Kidney (tissue), 14 donors: ENCODE measurements around the gene HLA-DMB. TPM values are rescaled to one million over a fixed set of nuclear protein-coding genes. Genes with fewer than 3 reads are reported as not detected.

Source experiments
- DNase-seq, 5 donors: peaks; one replicate each; pipeline ENCODE4 v3.0.0-alpha.2; 2013 to 2020
- FAIRE-seq: peaks from 2 replicates; lab custom pipeline; 2012; peaks lifted over from hg19 to GRCh38; lab: Jason Lieb, UNC
- H3K27ac ChIP-seq, 2 donors: one replicate each; pipeline ENCODE4 v1.7.0; 2013; ENCODE audit warnings: low read depth in 2 of 2, low read length in 2 of 2, inconsistent platforms in 1 of 2
- H3K27me3 ChIP-seq: one replicate; pipeline ENCODE4 v1.7.1; 2013; ENCODE audit warnings: low read length, inconsistent platforms; ENCODE audit not compliant: control insufficient read depth, insufficient read depth
- H3K36me3 ChIP-seq, 3 donors: one replicate each; pipeline versions ENCODE4 v1.7.0 to v1.7.1; 2013; ENCODE audit warnings: low read length in 3 of 3, control low read depth in 1 of 3, inconsistent platforms in 1 of 3; ENCODE audit not compliant: insufficient read depth in 3 of 3, control insufficient read depth in 2 of 3
- H3K4me1 ChIP-seq, 3 donors: one replicate each; pipeline versions ENCODE4 v1.7.0 to v1.7.1; 2013; ENCODE audit warnings: low read length in 3 of 3, inconsistent platforms in 1 of 3, low read depth in 1 of 3; ENCODE audit not compliant: control insufficient read depth in 2 of 3, insufficient read depth in 2 of 3
- H3K4me3 ChIP-seq, 3 donors: one replicate each; pipeline versions ENCODE4 v1.7.0 to v1.8.1; 2013; ENCODE audit warnings: low read length in 3 of 3, control low read depth in 1 of 3, inconsistent platforms in 1 of 3
- H3K9ac ChIP-seq, 3 donors: one replicate each; pipeline versions ENCODE4 v1.7.0 to v1.7.1; 2013; ENCODE audit warnings: low read length in 3 of 3, control low read depth in 1 of 3, inconsistent platforms in 1 of 3
- H3K9me3 ChIP-seq, 3 donors: one replicate each; pipeline versions ENCODE4 v1.7.0 to v1.7.1; 2013; ENCODE audit warnings: low read length in 3 of 3, control low read depth in 1 of 3, inconsistent platforms in 1 of 3; ENCODE audit not compliant: control insufficient read depth in 2 of 3, insufficient read depth in 1 of 3
- CTCF ChIP-seq: IDR thresholded peaks from 3 replicates; pipeline ENCODE4 v1.5.1; 2012; ENCODE audit warnings: mild to moderate bottlenecking, moderate library complexity, borderline replicate concordance; ENCODE audit not compliant: insufficient read depth; ENCODE audit errors: extremely low read depth
- intact Hi-C: fragments of 100-400 bp; cut with DNase I; formaldehyde crosslinking; loops from one replicate; pipeline ENCODE4 v1.11.1; 2022
- polyA plus RNA-seq: library from polyadenylated mRNA; stranded (reverse); fragments of 350-450 nt; fragmentation: Illumina TruSeq; extraction: RNeasy Lipid Tissue Mini Kit (QIAGEN cat#74804); gene quantifications from one replicate; pipeline ENCODE4 v1.2.3, GENCODE V29; 2014; ENCODE audit warnings: low read depth, low replicate concordance; ENCODE audit not compliant: insufficient read depth
- total RNA-seq: library from RNA; stranded (reverse); fragmentation: NEBNext Ultra II Directional; extraction: Animal tissue kit (Norgen Biotek cat#: 25700); gene quantifications from one replicate; pipeline ENCODE4 v1.2.1, GENCODE V29; 2021
- donor health status: control.
- donor health status: control.
- donor health status: control.
- donor health status: control.
- donor health status: control.
- donor health status: DM: yes; HTN: yes; CAD: no.
- donor health status: Normal renal cell carcinoma (clear cell type).

The HLA-DMB gene
- total and polyA plus RNA-seq, 2 donors from 2014 or later: 45.5 to 78.0 TPM

- Histone ChIP-seq H3K27me3 (no peaks in the 10 kb centered on the region), H3K27ac (no peak overlapping the region), H3K9ac (no peak overlapping the region), H3K9me3 (no peaks in the 10 kb centered on the region), H3K4me3 (no peak overlapping the region), H3K36me3 (peaks cover 48 to 76% (median 60%) of the 10 kb centered on the region in 3 donors), H3K4me1 (peaks cover 0 to 21% (median 15%) of the 10 kb centered on the region in 3 donors)
- DNase-seq (no peak), FAIRE-seq (no peak)
- intact Hi-C loops: loop anchor here (10.0 kb wide), 1 partner anchor 83 kb away; no protein-coding TSS in a partner anchor
- TF ChIP-seq CTCF: no peak
Observed at GRCh38 chr6:32977953-32978324, 37.1 kb upstream of the HLA-DMB start.

GRCh38 chr6:32977272-32977952 lies 36.6 kb upstream of the HLA-DMB start:
- FAIRE-seq (no peak), DNase-seq (no peak)
- H3K36me3 ChIP-seq: peaks cover 49 to 81% (median 60%) of the 10 kb centered on the region in 3 donors
- H3K27ac ChIP-seq: no peak overlapping the region
- intact Hi-C loops: loop anchor here (10.0 kb wide), 1 partner anchor 83 kb away; no protein-coding TSS in a partner anchor
- H3K9ac ChIP-seq: no peak overlapping the region
- H3K4me3 ChIP-seq: no peak overlapping the region
- peaks cover 0 to 21% (median 15%) of the 10 kb centered on the region in 3 donors for H3K4me1 ChIP-seq
- no peaks in the 10 kb centered on the region for H3K27me3 ChIP-seq
- TF ChIP-seq CTCF: no peak
- no peaks in the 10 kb centered on the region for H3K9me3 ChIP-seq

GRCh38 chr6:32976334-32977069 lies 35.7 kb upstream of the HLA-DMB start:
- intact Hi-C loops: loop anchor here (10.0 kb wide), 1 partner anchor 82 kb away; no protein-coding TSS in a partner anchor
- peaks cover 0 to 21% (median 15%) of the 10 kb centered on the region in 3 donors for H3K4me1 ChIP-seq
- H3K27ac ChIP-seq: no peak overlapping the region

More at GRCh38 chr6:32976334-32977069, 35.7 kb upstream of the HLA-DMB start:
- H3K36me3 ChIP-seq: peaks cover 45 to 83% (median 60%) of the 10 kb centered on the region in 3 donors
- FAIRE-seq (no peak), DNase-seq (no peak)
- H3K9ac ChIP-seq: no peak overlapping the region
- no peak for TF ChIP-seq CTCF
- no peaks in the 10 kb centered on the region for H3K9me3 ChIP-seq
- H3K27me3 ChIP-seq: no peaks in the 10 kb centered on the region
- peak overlapping the region in 1 of 3 donors; percentile 89 for H3K4me3 ChIP-seq
